Caco-2 (cell line): ENCODE results near the gene MEF2D. TPM values are rescaled to one million over a fixed set of nuclear protein-coding genes. Genes with fewer than 3 reads are reported as not detected.

Source experiments
- BruUV-seq: library from RNA; stranded (reverse); fragments of 400-500 nt; replicated peaks from 2 replicates; lab custom pipeline; 2021; lab: Mats Ljungman, UMichigan
- CTCF ChIA-PET: fragments of 300-600 bp; sonication (Branson Sonifier 250); formaldehyde crosslinking; loops from one replicate; lab custom pipeline; 2022; ENCODE audit warnings: antibody characterized with exemption; lab: Charles Lee
- POLR2A ChIA-PET: fragments of 300-600 bp; sonication (Branson Sonifier 250); formaldehyde crosslinking; loops from one replicate; lab custom pipeline; 2022; ENCODE audit warnings: antibody characterized with exemption; lab: Charles Lee
- DNase-seq, 2 experiments: peaks; one replicate each; pipeline versions ENCODE4 v3.0.0 to v3.0.0-alpha.2; 2020 to 2022
- H3K27me3 ChIP-seq: replicated peaks from 2 replicates; pipeline ENCODE4 v1.6.0; 2011; ENCODE audit warnings: low read length; ENCODE audit not compliant: control insufficient read depth, insufficient read depth
- H3K36me3 ChIP-seq: 2 replicates; pipeline ENCODE4 v1.5.1; 2011; ENCODE audit warnings: low read length; ENCODE audit not compliant: control insufficient read depth, insufficient read depth
- H3K4me1 ChIP-seq: fragments of 250-450 bp; sonication (Bioruptor Pico); 2 replicates; pipeline ENCODE4 v1.5.1; 2020; ENCODE audit warnings: mild to moderate bottlenecking
- H3K4me3 ChIP-seq: 2 replicates; pipeline ENCODE4 v1.5.1; 2011; ENCODE audit warnings: low read depth, mild to moderate bottlenecking, control low read depth, low read length
- H3K9me3 ChIP-seq: fragments of 250-450 bp; sonication (Bioruptor Pico); 2 replicates; pipeline ENCODE4 v1.5.1; 2020; ENCODE audit warnings: mild to moderate bottlenecking, moderate library complexity
- H3K27ac Mint-ChIP-seq: one replicate; pipeline ENCODE4 v1.8.0; 2022; ENCODE audit warnings: mixed read lengths; ENCODE audit not compliant: unreplicated experiment
- H3K27me3 Mint-ChIP-seq: one replicate; pipeline ENCODE4 v1.8.0; 2022; ENCODE audit warnings: mixed read lengths; ENCODE audit not compliant: insufficient read depth, unreplicated experiment
- H3K36me3 Mint-ChIP-seq: one replicate; pipeline ENCODE4 v1.8.0; 2022; ENCODE audit warnings: mild to moderate bottlenecking, mixed read lengths; ENCODE audit not compliant: insufficient read depth, unreplicated experiment
- H3K4me1 Mint-ChIP-seq: one replicate; pipeline ENCODE4 v1.8.0; 2022; ENCODE audit warnings: low read depth, mixed read lengths; ENCODE audit not compliant: unreplicated experiment
- H3K4me3 Mint-ChIP-seq: one replicate; pipeline ENCODE4 v1.8.0; 2022; ENCODE audit warnings: mild to moderate bottlenecking, moderate library complexity, mixed read lengths; ENCODE audit not compliant: unreplicated experiment
- H3K9me3 Mint-ChIP-seq: one replicate; pipeline ENCODE4 v1.8.0; 2022; ENCODE audit warnings: mixed read lengths; ENCODE audit not compliant: unreplicated experiment
- intact Hi-C: fragments of 100-400 bp; cut with micrococcal nuclease; formaldehyde crosslinking; loops from one replicate; pipeline ENCODE4 v1.10.0; 2022; ENCODE audit not compliant: unreplicated experiment
- total RNA-seq: library from RNA; stranded (reverse); gene quantifications from 2 replicates; pipeline ENCODE4 v1.2.3, GENCODE V29; 2022
- TF ChIP-seq, protein P1 (sequence below), 2 experiments: fragments of 200-600 bp in 1 of 2; IDR thresholded peaks; 1 replicate in 1 of 2; 2 replicates in 1 of 2; pipeline versions ENCODE4 v1.5.1 to v1.8.0; 2011 to 2022; ENCODE audit warnings: antibody characterized with exemption in 1 of 2, control low read depth in 1 of 2, inconsistent platforms in 1 of 2, low read depth in 1 of 2, low read length in 1 of 2, mild to moderate bottlenecking in 1 of 2, moderate library complexity in 1 of 2; ENCODE audit not compliant: insufficient read depth in 1 of 2, severe bottlenecking in 1 of 2, unreplicated experiment in 1 of 2

Gene MEF2D
- total RNA-seq, 1 experiment from 2014 or later = 18.6 TPM

DNA sequence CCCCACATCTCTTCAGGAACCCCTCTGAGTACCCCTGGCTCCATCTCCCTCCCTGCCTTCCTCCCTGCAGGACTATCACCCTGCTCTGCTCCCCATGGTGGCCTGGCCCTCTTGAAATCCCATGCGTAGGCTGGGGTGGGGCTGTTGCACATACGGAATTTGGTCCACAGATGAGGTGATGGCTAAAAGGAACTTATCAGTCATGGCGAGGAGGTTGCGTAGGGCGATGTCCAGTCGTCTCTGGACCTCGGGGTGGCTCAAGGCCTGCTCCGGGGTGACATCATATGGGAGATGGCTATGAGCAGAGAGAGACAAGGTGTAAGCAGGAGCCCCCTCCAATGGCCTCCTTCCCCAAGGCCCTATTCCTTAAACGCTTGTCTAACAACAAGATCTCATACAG is 36.5 kb upstream of the MEF2D start:
- Histone ChIP-seq H3K4me3 (no peak overlapping the region), H3K27me3 (no peaks in the 10 kb centered on the region), H3K9me3 (no peaks in the 10 kb centered on the region), H3K4me1 (no peaks in the 10 kb centered on the region), H3K36me3 (no peaks in the 10 kb centered on the region; the same call in 1 of the 2 replicates)
- no peak for DNase-seq
- no peak overlapping the region for H3K27ac Mint-ChIP-seq
- peaks cover 42% of the 10 kb centered on the region for H3K36me3 Mint-ChIP-seq
- no peaks in the 10 kb centered on the region for H3K27me3 Mint-ChIP-seq
- ChIA-PET POLR2A (no interaction called here), CTCF (no interaction called here)
- BruUV-seq = no TSS peak
- intact Hi-C loops = no loop called here
- no peaks in the 10 kb centered on the region for H3K9me3 Mint-ChIP-seq
- H3K4me3 Mint-ChIP-seq = no peak overlapping the region
- TF ChIP-seq, protein P1, sequence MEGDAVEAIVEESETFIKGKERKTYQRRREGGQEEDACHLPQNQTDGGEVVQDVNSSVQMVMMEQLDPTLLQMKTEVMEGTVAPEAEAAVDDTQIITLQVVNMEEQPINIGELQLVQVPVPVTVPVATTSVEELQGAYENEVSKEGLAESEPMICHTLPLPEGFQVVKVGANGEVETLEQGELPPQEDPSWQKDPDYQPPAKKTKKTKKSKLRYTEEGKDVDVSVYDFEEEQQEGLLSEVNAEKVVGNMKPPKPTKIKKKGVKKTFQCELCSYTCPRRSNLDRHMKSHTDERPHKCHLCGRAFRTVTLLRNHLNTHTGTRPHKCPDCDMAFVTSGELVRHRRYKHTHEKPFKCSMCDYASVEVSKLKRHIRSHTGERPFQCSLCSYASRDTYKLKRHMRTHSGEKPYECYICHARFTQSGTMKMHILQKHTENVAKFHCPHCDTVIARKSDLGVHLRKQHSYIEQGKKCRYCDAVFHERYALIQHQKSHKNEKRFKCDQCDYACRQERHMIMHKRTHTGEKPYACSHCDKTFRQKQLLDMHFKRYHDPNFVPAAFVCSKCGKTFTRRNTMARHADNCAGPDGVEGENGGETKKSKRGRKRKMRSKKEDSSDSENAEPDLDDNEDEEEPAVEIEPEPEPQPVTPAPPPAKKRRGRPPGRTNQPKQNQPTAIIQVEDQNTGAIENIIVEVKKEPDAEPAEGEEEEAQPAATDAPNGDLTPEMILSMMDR (IDR thresholded peaks at IDR 0.05; ENCODE audit: insufficient read depth in 1 of 2, low read depth in 1 of 2, low read length in 1 of 2, severe bottlenecking in 1 of 2, unreplicated experiment in 1 of 2) = no peak
- H3K4me1 Mint-ChIP-seq = no peaks in the 10 kb centered on the region

DNA sequence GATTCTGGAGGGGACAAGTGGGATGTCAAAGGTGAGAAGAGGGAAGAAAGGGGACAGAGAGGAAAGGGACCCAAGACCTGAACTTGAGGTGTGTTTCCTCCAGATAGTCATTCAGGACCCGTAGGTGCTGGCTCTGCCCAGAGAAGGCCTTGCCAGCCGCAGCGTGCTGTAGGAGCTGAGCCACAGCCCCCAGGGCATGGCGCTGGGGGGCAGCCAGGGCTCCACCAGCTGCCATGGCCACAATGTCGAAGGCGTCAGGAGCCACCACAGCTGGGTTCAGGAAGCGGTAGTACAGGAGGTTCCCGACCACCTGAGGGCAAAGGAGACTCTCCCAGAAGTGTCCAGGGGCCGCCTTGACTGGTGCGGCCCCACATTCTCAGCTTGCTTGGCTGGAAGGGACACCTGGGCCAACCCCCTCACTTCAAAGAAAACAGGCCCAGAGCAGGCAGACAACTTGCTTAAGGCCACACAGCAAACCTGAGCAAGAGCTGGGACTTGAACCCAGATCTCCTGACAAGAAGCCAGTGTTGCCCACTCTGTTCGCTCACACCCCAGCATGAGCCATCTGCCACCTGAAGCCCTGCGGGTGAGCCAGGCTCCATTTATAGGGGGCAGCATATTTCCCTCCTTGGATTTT is 34.0 kb upstream of the MEF2D start:
- no TSS peak for BruUV-seq
- no peak for DNase-seq
- H3K36me3 Mint-ChIP-seq = peaks cover 42% of the 10 kb centered on the region
- Histone ChIP-seq H3K4me3 (no peak overlapping the region), H3K4me1 (no peaks in the 10 kb centered on the region), H3K36me3 (no peaks in the 10 kb centered on the region; the same call in 1 of the 2 replicates), H3K27me3 (no peaks in the 10 kb centered on the region), H3K9me3 (no peaks in the 10 kb centered on the region)
- intact Hi-C loops = no loop called here
- CTCF ChIA-PET = no interaction called here
- H3K9me3 Mint-ChIP-seq = no peaks in the 10 kb centered on the region
- H3K27ac Mint-ChIP-seq = no peak overlapping the region
- no peaks in the 10 kb centered on the region for H3K4me1 Mint-ChIP-seq
- POLR2A ChIA-PET = no interaction called here
- H3K4me3 Mint-ChIP-seq = no peak overlapping the region
- TF ChIP-seq, protein P1 (IDR thresholded peaks at IDR 0.05; ENCODE audit: insufficient read depth in 1 of 2, low read depth in 1 of 2, low read length in 1 of 2, severe bottlenecking in 1 of 2, unreplicated experiment in 1 of 2) = no peak
- H3K27me3 Mint-ChIP-seq = no peaks in the 10 kb centered on the region

DNA sequence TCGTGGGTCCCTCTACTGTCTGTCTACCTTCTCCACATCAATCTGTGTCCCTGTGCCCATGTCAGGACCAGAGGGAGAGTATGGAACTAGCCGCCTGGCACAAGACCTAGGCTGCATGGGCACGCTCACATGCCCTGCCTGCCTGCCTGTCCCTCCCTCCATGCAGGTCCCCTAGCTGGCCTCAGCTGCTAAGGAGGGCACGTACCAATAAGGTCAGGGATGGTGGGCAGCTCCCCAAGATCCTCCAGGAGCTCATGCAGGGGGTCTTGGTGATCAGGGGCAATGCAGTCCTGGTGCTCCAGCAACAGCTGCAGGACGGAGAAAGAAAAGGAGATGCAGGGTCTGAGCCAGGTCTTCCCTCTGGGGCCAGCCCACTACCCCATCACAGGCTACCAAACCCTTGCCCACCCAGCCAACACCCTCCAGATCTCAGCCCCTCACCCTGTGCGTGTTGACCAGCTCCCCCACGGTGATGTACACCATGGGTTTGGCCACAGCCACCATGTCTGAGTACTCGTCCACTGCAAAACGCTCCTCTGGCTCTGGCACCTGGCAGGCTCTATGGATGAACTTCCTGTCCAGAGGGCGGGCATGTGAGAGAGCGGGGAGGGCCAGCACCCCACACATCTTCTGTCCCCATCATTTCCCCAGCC is 33.1 kb upstream of the MEF2D start:
- Histone ChIP-seq H3K27me3 (no peaks in the 10 kb centered on the region), H3K9me3 (no peaks in the 10 kb centered on the region), H3K4me1 (no peaks in the 10 kb centered on the region), H3K36me3 (no peaks in the 10 kb centered on the region; the same call in 1 of the 2 replicates), H3K4me3 (no peak overlapping the region)
- ChIA-PET POLR2A (no interaction called here), CTCF (no interaction called here)
- Mint-ChIP-seq H3K36me3 (peaks cover 40% of the 10 kb centered on the region), H3K27me3 (no peaks in the 10 kb centered on the region), H3K4me1 (no peaks in the 10 kb centered on the region), H3K27ac (no peak overlapping the region), H3K9me3 (no peaks in the 10 kb centered on the region), H3K4me3 (no peak overlapping the region)
- no peak for DNase-seq
- TF ChIP-seq, protein P1 (IDR thresholded peaks at IDR 0.05; ENCODE audit: insufficient read depth in 1 of 2, low read depth in 1 of 2, low read length in 1 of 2, severe bottlenecking in 1 of 2, unreplicated experiment in 1 of 2) = no peak
- intact Hi-C loops = no loop called here
- BruUV-seq = no TSS peak
